ENCODE results near the gene SAMSN1.
"Not testable (repeated sequence)": the region's sequence is repeated elsewhere in the genome, so short reads cannot be mapped to it uniquely, and the experiment has no call there.

The SAMSN1 gene

DNA sequence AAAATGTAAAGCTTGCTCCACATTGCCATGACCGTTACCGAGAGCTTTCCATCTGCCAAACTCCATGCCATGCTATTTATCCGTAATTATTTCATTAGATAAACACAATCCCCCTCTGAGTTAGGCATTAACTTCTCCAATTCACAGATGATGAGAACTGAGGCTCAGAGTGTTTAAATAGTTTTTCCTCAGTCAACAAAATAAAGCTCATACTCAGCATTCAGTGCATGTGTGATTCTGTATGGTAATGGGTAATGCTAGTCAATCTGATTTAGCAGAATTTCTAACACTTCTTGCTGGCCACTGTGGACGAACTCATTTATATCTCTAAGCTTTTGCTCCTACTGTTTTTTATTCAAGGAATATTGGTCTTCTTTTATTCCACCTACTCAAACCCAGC, 17.3 kb downstream of the SAMSN1 start:
- no peak for DNase-seq (ENCODE audit: low spot score)

DNA sequence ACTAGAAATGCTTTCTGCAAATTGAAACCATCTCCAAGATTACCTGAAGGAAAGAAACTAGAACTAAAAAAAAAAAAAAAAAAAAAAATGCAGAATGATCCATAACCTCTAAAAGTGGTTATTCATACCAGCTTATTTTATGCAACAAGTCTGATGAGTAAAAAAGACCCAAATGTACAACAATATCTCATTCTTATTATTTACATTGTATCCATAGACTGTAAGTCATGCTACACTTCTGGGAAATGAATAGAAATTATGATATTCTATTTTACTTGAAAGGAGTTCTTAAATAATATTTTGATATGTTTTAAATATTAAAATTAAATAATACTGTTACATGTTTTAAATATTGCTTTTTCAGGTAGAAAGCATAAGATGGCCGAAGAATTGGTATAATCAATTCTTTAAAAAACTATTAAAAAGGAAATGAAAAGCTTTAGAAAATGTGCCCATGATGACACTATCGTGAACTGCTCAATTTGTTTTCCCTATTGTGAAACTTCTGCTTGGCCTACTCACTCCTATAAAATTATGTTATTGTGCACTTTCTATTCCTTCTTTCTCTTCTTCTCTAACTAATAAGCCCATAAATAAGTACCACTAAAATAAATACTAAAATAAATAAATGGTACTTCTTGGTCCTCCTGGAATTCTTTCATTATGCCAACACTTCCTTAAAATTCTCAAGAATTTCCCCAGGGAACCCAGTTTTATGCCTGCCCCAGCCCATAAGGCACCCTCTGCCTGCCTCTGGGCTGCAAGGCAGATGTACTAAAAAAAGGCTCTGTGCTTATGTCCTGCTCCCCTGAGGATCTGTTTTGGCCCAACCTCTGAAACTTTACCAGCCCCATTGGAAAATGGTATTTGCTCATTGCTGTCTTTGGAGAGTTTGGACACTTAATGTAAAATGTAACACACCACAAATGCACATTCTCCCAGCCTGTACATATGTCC, 18.1 kb downstream of the SAMSN1 start:
- DNase-seq (ENCODE audit: low spot score) = no peak

DNA sequence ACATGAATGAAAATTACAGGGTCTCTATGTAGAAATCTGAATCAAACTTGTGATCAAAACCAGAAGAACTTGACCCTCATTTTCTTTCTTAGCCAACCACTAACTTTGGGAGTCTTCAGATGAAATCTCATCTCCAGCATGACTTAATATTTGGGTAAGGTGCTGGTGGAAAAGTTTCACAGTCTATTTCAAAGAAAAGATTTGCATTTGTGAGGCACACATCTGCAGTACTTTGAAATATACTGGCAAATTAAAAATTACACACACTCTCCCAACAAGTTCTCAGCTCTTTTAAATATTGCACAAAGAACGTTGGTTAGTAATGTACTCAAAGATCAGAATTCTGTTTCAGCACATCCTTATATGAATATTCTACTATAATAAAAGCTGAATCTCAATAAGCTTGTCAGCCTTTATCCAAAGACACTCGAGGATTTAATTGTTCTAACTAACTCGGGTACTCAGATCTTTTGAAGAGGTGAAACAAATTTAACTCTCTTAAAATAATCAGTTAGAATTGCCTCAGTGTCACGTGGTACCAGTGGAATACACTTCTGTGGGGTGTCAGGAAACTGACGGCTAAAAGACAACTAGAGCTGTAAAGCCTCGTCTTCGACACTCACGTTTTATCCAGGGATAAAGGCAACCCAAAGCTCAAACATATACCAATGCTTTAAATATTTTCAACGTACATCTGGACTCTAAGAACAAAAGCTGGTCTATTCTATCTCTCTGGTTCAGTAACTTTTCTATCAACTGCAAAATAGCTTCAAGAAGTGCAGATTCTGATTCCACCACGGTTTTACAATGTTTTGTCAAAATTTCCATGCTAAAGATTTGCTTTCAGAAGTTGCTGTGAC, 19.0 kb downstream of the SAMSN1 start:
- DNase-seq (ENCODE audit: low spot score) = no peak

- DNase-seq (ENCODE audit: low spot score) = no peak
Observed at GRCh38 chr21:14526199-14526598, 19.9 kb downstream of the SAMSN1 start.

DNA sequence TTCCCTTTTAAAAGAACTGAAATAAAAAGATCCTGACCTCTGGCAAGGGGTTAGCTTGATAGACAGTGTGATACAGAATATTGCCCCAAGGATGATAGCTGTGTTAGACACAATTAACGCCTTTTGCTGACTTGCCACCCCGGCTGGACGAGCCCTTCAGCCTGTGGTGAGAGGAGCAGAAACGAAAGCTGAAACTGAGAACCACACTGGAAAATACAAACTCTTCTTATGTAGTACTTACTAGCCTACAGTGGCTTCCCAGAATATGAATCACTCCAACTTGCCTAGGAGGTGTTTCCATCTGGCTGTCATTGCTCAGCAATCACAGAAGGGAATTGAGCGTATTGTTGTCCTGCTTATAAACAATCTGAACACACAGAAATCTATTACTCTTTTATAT, 22.9 kb downstream of the SAMSN1 start:
- no peak for DNase-seq (ENCODE audit: low spot score)

GRCh38 chr21:14522736-14523135, 23.4 kb downstream of the SAMSN1 start:
- DNase-seq (ENCODE audit: low spot score) = no peak

DNA sequence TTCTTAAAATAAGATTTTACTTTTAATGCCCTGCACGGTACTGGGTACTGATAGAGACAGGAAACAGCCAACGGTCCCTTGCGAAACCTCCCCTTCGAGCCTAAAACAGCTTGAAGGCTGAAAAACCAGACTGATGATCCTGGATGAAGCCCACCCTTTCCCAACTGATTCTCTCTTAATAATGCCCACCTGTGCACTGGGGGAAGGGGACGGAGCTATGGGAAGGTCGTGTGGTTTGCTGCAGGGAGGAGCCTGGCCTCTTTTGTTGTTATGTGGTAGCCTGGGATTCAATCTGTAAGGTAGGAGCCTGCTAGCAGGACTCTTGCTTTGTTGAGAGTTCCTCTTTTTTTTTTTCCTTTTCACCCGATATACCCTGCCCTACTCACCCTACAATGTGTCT, 25.6 kb downstream of the SAMSN1 start:
- DNase-seq (ENCODE audit: low spot score) = no peak

- no peak for DNase-seq (ENCODE audit: low spot score)
Observed at GRCh38 chr21:14519000-14519399, 27.1 kb downstream of the SAMSN1 start.

DNA sequence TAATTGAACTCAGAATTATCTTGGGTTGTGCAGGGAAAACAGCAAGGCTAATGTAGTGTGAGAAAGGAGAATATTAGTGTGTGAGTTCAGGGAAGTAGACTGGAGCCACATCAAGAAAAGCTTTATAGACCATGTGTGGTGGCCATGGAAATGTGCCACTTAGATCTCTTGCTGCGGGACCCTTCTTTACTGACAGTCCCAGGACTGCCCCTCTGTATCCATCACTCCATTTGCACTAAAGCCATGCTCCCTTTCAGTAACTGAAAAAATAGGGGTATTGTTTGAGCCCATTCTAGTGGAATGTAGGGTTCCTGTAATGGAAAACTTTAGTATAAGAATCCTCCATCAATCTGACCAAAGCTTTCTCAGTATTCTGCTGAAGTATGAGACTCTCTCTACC, 32.3 kb downstream of the SAMSN1 start:
- no peak for DNase-seq (ENCODE audit: low spot score)

GRCh38 chr21:14506859-14507457, 39.2 kb downstream of the SAMSN1 start:
- DNase-seq (ENCODE audit: low spot score) = not testable (repeated sequence)

DNA sequence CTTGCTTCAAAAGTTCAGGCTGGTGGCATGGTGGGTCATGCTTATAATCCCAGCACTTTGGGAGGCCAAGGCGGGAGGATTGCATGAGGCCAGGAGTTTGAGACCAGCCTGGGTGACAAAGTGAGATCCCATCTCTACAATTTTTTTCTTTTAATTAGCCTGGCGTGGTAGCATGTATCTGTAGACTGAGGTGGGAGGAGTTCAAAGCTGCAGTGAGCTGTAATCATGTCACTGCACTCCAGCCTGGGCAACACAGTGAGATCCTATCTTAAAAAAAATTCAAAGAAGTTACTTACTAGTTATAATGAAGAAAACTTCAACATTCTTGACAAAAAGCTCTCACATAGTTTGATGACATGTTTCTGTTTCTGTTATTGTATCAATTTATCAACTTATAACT, 45.2 kb downstream of the SAMSN1 start:
- DNase-seq (ENCODE audit: low spot score) = no peak

GRCh38 chr21:14499316-14499715, 46.8 kb downstream of the SAMSN1 start:
- DNase-seq (ENCODE audit: low spot score) = no peak

GRCh38 chr21:14497825-14498224, 48.3 kb downstream of the SAMSN1 start:
- no peak for DNase-seq (ENCODE audit: low spot score)

- no peak for DNase-seq (ENCODE audit: low spot score)
Observed at GRCh38 chr21:14495075-14495474, 51.0 kb downstream of the SAMSN1 start.

- not testable (repeated sequence) for DNase-seq (ENCODE audit: low spot score)
Observed at GRCh38 chr21:14494181-14494580, 51.9 kb downstream of the SAMSN1 start.

DNA sequence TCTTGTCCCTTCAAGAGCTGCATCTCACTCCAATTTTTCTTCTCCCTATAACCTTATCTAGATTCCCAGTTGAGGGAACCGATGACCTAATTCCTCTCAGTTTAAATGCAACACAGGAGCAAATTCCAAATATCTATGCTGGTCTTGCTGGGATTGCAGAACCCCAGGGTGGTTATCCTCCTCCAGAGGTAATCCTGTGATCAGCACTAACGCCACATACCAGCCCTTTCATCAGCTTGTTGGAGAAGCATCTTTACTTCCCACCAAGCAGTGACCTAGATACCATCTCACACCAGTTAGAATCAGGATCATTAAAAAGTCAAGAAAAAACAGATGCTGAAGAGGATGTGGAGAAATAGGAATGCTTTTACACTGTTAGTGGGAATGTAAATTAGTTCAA, 52.4 kb downstream of the SAMSN1 start:
- DNase-seq (ENCODE audit: low spot score) = no peak

GRCh38 chr21:14492931-14493330, 53.2 kb downstream of the SAMSN1 start:
- no peak for DNase-seq (ENCODE audit: low spot score)

GRCh38 chr21:14491269-14491681, 54.8 kb downstream of the SAMSN1 start:
- no peak for DNase-seq (ENCODE audit: low spot score)

- DNase-seq (ENCODE audit: low spot score) = no peak
Observed at GRCh38 chr21:14488672-14489204, 57.4 kb downstream of the SAMSN1 start.

GRCh38 chr21:14487490-14488432, 58.4 kb downstream of the SAMSN1 start:
- no peak for DNase-seq (ENCODE audit: low spot score)

- no peak for DNase-seq (ENCODE audit: low spot score)
Observed at GRCh38 chr21:14486869-14487268, 59.2 kb downstream of the SAMSN1 start.

All from left forelimb (tissue), 1 donor.